Neutrophil (primary cell): ENCODE results near the gene OXSM.

Experiments
- H3K27ac ChIP-seq: fragments of 200-600 bp; sonication (generic); 2 replicates; pipeline ENCODE4 v1.5.1; 2016; ENCODE audit warnings: mild to moderate bottlenecking, moderate library complexity
- H3K27me3 ChIP-seq: fragments of 200-600 bp; sonication (generic); 2 replicates; pipeline ENCODE4 v1.6.0; 2016; ENCODE audit warnings: mild to moderate bottlenecking
- H3K36me3 ChIP-seq: fragments of 200-600 bp; sonication (generic); 2 replicates; pipeline ENCODE4 v1.5.1; 2017
- H3K4me1 ChIP-seq, 2 experiments: fragments of 200-600 bp in 1 of 2; sonication (generic) in 1 of 2; 1 replicate in 1 of 2; 2 replicates in 1 of 2; pipeline versions ENCODE4 v1.5.1 to v1.6.1; 2013 to 2016; ENCODE audit warnings: low read depth in 1 of 2, low read length in 1 of 2, mild to moderate bottlenecking in 1 of 2, moderate library complexity in 1 of 2; ENCODE audit not compliant: control insufficient read depth in 1 of 2, insufficient read depth in 1 of 2
- H3K4me3 ChIP-seq, 2 experiments: fragments of 200-600 bp in 1 of 2; sonication (generic) in 1 of 2; 1 replicate in 1 of 2; 2 replicates in 1 of 2; pipeline ENCODE4 v1.5.1; 2013 to 2016; ENCODE audit warnings: low read depth in 1 of 2, low read length in 1 of 2, mild to moderate bottlenecking in 1 of 2, moderate library complexity in 1 of 2
- H3K9me3 ChIP-seq: fragments of 200-600 bp; sonication (generic); 2 replicates; pipeline ENCODE4 v1.5.1; 2016
- TF ChIP-seq, protein P1 (sequence below): fragments of 200-600 bp; sonication (generic); IDR thresholded peaks from 2 replicates; pipeline ENCODE4 v1.5.1; 2016; ENCODE audit warnings: antibody characterized with exemption

The OXSM gene

DNA sequence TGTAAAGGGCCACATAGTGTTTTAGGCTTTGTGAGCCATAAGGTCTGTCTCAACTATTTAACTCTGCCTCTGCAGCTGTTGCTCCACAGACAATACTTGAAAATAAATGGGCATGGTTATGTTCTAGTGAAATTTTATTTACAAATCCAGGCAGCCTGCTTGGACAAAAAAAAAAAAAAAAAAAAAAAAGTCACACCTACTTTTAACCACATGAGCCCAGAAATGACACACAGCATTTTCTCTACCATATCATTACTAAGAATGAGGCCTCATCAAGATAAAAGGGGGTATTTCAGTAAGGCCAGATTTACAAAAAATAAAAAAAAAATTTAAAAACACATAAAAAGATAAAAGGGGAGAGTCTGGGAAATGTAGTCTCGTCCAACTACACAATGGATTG lies 4.9 kb upstream of the OXSM start:
- H3K27ac ChIP-seq, result no peak overlapping the region
- TF ChIP-seq, protein P1, sequence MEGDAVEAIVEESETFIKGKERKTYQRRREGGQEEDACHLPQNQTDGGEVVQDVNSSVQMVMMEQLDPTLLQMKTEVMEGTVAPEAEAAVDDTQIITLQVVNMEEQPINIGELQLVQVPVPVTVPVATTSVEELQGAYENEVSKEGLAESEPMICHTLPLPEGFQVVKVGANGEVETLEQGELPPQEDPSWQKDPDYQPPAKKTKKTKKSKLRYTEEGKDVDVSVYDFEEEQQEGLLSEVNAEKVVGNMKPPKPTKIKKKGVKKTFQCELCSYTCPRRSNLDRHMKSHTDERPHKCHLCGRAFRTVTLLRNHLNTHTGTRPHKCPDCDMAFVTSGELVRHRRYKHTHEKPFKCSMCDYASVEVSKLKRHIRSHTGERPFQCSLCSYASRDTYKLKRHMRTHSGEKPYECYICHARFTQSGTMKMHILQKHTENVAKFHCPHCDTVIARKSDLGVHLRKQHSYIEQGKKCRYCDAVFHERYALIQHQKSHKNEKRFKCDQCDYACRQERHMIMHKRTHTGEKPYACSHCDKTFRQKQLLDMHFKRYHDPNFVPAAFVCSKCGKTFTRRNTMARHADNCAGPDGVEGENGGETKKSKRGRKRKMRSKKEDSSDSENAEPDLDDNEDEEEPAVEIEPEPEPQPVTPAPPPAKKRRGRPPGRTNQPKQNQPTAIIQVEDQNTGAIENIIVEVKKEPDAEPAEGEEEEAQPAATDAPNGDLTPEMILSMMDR, result no peak
- H3K36me3 ChIP-seq, result no peaks in the 10 kb centered on the region
- no peak overlapping the region for H3K4me3 ChIP-seq
- peaks cover 34 to 37% of the 10 kb centered on the region in 2 experiments for H3K4me1 ChIP-seq
- H3K9me3 ChIP-seq, result no peaks in the 10 kb centered on the region
- no peaks in the 10 kb centered on the region for H3K27me3 ChIP-seq

DNA sequence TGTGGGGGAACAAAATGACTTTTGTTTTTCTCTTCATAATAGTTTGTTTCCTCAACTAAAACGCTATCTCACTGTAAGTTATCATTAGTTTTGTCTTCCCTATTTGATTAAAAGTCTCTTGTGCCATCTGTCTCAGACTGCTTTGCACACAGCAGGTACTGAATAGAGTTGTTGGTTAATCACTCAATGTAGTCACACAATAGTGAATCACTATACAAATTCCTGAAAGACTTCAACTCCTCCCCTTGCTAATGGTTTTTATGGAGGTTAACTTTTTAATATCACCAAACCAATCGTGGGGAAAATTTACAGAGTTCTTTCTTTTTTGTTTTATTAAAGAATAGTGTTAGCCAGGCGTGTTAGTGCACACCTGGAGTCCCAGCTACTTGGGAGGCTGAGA lies 4.1 kb upstream of the OXSM start:
- Histone ChIP-seq H3K27ac (no peak overlapping the region), H3K4me3 (no peak overlapping the region), H3K4me1 (peaks cover 40 to 42% of the 10 kb centered on the region in 2 experiments), H3K36me3 (no peaks in the 10 kb centered on the region), H3K9me3 (no peaks in the 10 kb centered on the region), H3K27me3 (no peaks in the 10 kb centered on the region)
- TF ChIP-seq, protein P1, result no peak

DNA sequence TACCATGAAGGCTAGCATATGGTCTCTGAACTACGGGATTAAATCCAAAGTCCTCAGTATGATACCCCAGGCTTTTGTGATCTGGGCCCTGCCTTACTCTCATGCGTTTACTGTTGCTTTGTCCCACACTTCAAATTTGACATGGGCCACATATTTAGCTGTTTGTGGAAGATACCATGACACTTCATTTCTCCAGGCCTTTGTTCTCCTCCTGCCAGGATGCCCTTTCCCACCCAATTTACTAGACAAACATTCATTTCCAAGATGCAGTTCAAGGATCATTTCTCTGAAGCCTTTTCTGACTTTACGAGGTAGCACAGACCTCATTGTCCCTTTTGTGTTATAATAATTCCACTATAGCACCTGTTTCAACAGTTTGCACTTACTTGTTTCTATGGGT lies 2.2 kb upstream of the OXSM start:
- Histone ChIP-seq H3K36me3 (no peaks in the 10 kb centered on the region), H3K9me3 (no peaks in the 10 kb centered on the region), H3K4me3 (no peak overlapping the region), H3K27me3 (no peaks in the 10 kb centered on the region), H3K27ac (no peak overlapping the region), H3K4me1 (peaks cover 21 to 23% of the 10 kb centered on the region in 2 experiments)
- TF ChIP-seq, protein P1, result no peak

DNA sequence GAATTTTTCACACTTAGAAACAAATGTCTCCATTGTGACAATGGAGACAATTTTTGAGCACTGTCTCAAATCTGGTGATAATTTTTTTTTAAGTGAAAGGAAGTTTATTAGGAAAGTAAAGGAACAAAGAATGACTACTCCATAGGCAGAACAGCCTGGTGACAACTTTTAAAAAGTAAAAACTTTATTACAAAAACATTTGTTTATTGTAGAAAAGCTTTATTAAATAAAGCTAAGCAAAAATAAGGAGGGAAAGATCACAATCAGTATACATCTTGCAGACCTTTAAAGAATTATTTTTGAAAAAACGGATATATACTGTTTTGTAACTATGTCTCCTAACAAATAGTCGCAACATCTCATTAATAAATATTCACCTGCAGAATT lies 688 bp upstream of the OXSM start:
- Histone ChIP-seq H3K4me3 (peak overlapping the region; percentile 79 to 80), H3K4me1 (peaks cover 13 to 16% of the 10 kb centered on the region in 2 experiments), H3K9me3 (no peaks in the 10 kb centered on the region), H3K27me3 (no peaks in the 10 kb centered on the region), H3K36me3 (no peaks in the 10 kb centered on the region), H3K27ac (peak overlapping the region; percentile 77)
- TF ChIP-seq, protein P1, result no peak

DNA sequence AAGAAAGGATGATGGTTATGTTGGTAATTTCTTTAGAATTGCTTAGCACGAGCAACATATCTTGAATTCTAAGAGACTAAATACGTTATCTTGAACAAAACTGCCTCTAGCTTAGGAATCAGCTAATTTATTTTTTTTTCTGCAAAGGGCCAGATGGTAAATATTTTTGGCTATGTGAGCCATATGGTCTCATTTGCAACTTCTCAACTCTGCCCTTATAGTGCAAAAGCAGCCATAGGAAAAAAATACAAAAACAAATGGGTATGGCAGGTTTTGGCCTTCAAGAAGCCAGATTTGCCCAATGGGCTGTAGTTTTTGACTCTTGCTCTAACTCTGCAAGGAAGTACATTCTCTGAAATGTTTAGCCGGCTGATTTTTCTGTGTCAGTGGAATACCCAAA lies 11.9 kb downstream of the OXSM start:
- H3K36me3 ChIP-seq, result no peaks in the 10 kb centered on the region
- H3K9me3 ChIP-seq, result no peaks in the 10 kb centered on the region
- TF ChIP-seq, protein P1, result no peak
- H3K4me3 ChIP-seq, result no peak overlapping the region
- H3K27ac ChIP-seq, result no peak overlapping the region
- H3K4me1 ChIP-seq, result no peaks in the 10 kb centered on the region
- H3K27me3 ChIP-seq, result no peaks in the 10 kb centered on the region

DNA sequence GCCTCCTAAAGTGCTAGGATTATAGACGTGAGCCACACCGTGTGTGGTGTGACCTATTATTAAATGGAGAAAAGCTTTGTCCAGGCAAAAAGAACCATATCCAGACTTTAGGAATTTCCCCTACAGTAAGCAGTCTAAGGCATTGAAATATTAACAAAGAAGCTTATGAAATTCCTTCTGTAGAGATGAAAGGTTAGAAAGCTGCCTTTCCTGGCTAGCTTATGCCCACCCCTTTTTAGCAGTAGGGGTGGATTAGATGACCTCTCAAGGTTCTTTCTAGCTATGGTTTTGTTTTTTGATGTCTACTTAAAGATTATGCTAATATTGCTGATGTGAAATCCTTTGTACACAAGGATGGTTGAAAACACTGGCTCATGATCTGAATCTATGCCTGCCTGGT lies 13.9 kb downstream of the OXSM start:
- H3K36me3 ChIP-seq, result no peaks in the 10 kb centered on the region
- H3K27me3 ChIP-seq, result no peaks in the 10 kb centered on the region
- no peaks in the 10 kb centered on the region for H3K4me1 ChIP-seq
- no peaks in the 10 kb centered on the region for H3K9me3 ChIP-seq
- TF ChIP-seq, protein P1, result no peak
- no peak overlapping the region for H3K27ac ChIP-seq
- no peak overlapping the region for H3K4me3 ChIP-seq
